Measurements from ENCODE around the gene TTC3. TPM values are rescaled to one million over a fixed set of nuclear protein-coding genes. Genes with fewer than 3 reads are reported as not detected.
A peak's percentile ranks its signal among the peaks of the same experiment; 100 is the strongest.

TTC3 gene
- total and polyA plus RNA-seq, 9 of the 15 experiments (the other 6 are each of a cell fraction or from before 2014, with no cell fraction given), result 17.5 to 92.0 (median 59.5) TPM

GRCh38 chr21:37073417-37074196 lies 553 bp downstream of the TTC3 start (continued):
- TF ChIP-seq, protein P1, sequence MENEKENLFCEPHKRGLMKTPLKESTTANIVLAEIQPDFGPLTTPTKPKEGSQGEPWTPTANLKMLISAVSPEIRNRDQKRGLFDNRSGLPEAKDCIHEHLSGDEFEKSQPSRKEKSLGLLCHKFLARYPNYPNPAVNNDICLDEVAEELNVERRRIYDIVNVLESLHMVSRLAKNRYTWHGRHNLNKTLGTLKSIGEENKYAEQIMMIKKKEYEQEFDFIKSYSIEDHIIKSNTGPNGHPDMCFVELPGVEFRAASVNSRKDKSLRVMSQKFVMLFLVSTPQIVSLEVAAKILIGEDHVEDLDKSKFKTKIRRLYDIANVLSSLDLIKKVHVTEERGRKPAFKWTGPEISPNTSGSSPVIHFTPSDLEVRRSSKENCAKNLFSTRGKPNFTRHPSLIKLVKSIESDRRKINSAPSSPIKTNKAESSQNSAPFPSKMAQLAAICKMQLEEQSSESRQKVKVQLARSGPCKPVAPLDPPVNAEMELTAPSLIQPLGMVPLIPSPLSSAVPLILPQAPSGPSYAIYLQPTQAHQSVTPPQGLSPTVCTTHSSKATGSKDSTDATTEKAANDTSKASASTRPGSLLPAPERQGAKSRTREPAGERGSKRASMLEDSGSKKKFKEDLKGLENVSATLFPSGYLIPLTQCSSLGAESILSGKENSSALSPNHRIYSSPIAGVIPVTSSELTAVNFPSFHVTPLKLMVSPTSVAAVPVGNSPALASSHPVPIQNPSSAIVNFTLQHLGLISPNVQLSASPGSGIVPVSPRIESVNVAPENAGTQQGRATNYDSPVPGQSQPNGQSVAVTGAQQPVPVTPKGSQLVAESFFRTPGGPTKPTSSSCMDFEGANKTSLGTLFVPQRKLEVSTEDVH (IDR thresholded peaks at IDR 0.05; ENCODE audit: low read depth, partially characterized antibody), result no peak
- no peak for TF ChIP-seq ZNF274 (IDR thresholded peaks at IDR 0.05; ENCODE audit: borderline replicate concordance, low read depth, low read length)
- no peak for TF ChIP-seq U2AF2 (optimal IDR thresholded peaks at IDR 0.05; ENCODE audit: low read depth, low read length)
- TF ChIP-seq IFI16 (CRISPR knock-in tag; IDR thresholded peaks at IDR 0.05), result no peak
- no peak for TF ChIP-seq ZNF354B (CRISPR knock-in tag; IDR thresholded peaks at IDR 0.05)
- TF ChIP-seq, protein P2, sequence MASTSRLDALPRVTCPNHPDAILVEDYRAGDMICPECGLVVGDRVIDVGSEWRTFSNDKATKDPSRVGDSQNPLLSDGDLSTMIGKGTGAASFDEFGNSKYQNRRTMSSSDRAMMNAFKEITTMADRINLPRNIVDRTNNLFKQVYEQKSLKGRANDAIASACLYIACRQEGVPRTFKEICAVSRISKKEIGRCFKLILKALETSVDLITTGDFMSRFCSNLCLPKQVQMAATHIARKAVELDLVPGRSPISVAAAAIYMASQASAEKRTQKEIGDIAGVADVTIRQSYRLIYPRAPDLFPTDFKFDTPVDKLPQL (IDR thresholded peaks at IDR 0.05; ENCODE audit: extremely low read depth, insufficient read length), result no peak
- 0 out of 2 replicates have a peak, but pooled peaks have one; percentile 18 for TF ChIP-seq ZNF282 (CRISPR knock-in tag; IDR thresholded peaks at IDR 0.05)
- no peak for TF ChIP-seq CHAMP1 (IDR thresholded peaks at IDR 0.05)
- no peak for TF ChIP-seq KLF10 (CRISPR knock-in tag; IDR thresholded peaks at IDR 0.05)
- no peak for TF ChIP-seq CREB3 (tag; conservative IDR thresholded peaks at IDR 0.05; ENCODE audit: low read depth)
- TF ChIP-seq ZMIZ1 (IDR thresholded peaks at IDR 0.05; ENCODE audit: low read depth in 2 of 2, low read length in 2 of 2), result no peak
- TF ChIP-seq, protein P3, sequence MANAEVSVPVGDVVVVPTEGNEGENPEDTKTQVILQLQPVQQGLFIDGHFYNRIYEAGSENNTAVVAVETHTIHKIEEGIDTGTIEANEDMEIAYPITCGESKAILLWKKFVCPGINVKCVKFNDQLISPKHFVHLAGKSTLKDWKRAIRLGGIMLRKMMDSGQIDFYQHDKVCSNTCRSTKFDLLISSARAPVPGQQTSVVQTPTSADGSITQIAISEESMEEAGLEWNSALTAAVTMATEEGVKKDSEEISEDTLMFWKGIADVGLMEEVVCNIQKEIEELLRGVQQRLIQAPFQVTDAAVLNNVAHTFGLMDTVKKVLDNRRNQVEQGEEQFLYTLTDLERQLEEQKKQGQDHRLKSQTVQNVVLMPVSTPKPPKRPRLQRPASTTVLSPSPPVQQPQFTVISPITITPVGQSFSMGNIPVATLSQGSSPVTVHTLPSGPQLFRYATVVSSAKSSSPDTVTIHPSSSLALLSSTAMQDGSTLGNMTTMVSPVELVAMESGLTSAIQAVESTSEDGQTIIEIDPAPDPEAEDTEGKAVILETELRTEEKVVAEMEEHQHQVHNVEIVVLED (CRISPR knock-in tag; IDR thresholded peaks at IDR 0.05), result peak; percentile 68
